H1 (cell line): Measurements from ENCODE around the gene NSUN2. TPM values are rescaled to one million over a fixed set of nuclear protein-coding genes. Genes with fewer than 3 reads are reported as not detected.

Source experiments
- CTCF ChIA-PET: fragments of 300-600 bp; sonication (Branson Sonifier 250); formaldehyde crosslinking; loops from one replicate; lab custom pipeline; 2021; ENCODE audit not compliant: partially characterized antibody; lab: Charles Lee
- POLR2A ChIA-PET: fragments of 300-600 bp; sonication (Branson Sonifier 250); formaldehyde crosslinking; loops from one replicate; lab custom pipeline; 2021; ENCODE audit warnings: inconsistent platforms; ENCODE audit not compliant: partially characterized antibody; lab: Charles Lee
- DNase-seq, 2 experiments: peaks; one replicate each; pipeline versions ENCODE4 v3.0.0 to v3.0.0-alpha.2; 2010 to 2022; ENCODE audit warnings: low spot score in 2 of 2, low read depth in 1 of 2, mixed read lengths in 1 of 2
- FAIRE-seq: peaks from 2 replicates; lab custom pipeline; 2011; peaks lifted over from hg19 to GRCh38; lab: Jason Lieb, UNC
- H2AFZ ChIP-seq: 2 replicates; pipeline ENCODE4 v1.8.1; 2012; ENCODE audit warnings: low read length, inconsistent platforms
- H2AK5ac ChIP-seq: 2 replicates; pipeline ENCODE4 v1.6.1; 2013; ENCODE audit warnings: low read depth, low read length
- H2BK120ac ChIP-seq: replicated peaks from 2 replicates; pipeline ENCODE3; 2013; ENCODE audit warnings: low read depth, low read length, inconsistent platforms
- H2BK12ac ChIP-seq: 2 replicates; pipeline ENCODE4 v1.6.1; 2013; ENCODE audit warnings: low read depth, low read length
- H2BK15ac ChIP-seq: 2 replicates; pipeline ENCODE4 v1.6.1; 2013; ENCODE audit warnings: low read length
- H2BK20ac ChIP-seq: 2 replicates; pipeline ENCODE4 v1.6.1; 2013; ENCODE audit warnings: low read length
- H2BK5ac ChIP-seq: 2 replicates; pipeline ENCODE4 v1.6.1; 2013; ENCODE audit warnings: low read depth, low read length
- H3K14ac ChIP-seq: 2 replicates; pipeline ENCODE4 v1.6.1; 2013; ENCODE audit warnings: inconsistent platforms; ENCODE audit not compliant: insufficient read length
- H3K18ac ChIP-seq: 2 replicates; pipeline ENCODE4 v1.6.1; 2013; ENCODE audit warnings: low read length; ENCODE audit errors: extremely low read depth
- H3K23ac ChIP-seq: 2 replicates; pipeline ENCODE4 v1.6.1; 2013; ENCODE audit warnings: inconsistent platforms; ENCODE audit not compliant: insufficient read length
- H3K23me2 ChIP-seq: 2 replicates; pipeline ENCODE4 v1.6.1; 2013; ENCODE audit warnings: low read depth, low read length
- H3K27ac ChIP-seq: 2 replicates; pipeline ENCODE4 v1.6.1; 2011; ENCODE audit warnings: low read depth, low read length, inconsistent platforms
- H3K27me3 ChIP-seq, 4 experiments: replicated peaks in 1 of 4; 1 replicate in 1 of 4; 2 replicates in 3 of 4; pipeline versions ENCODE4 v1.6.1 to v1.8.1; 2011 to 2013; ENCODE audit warnings: low read length in 3 of 4, mild to moderate bottlenecking in 3 of 4, inconsistent platforms in 2 of 4, mixed read lengths in 2 of 4, moderate library complexity in 1 of 4; ENCODE audit not compliant: control insufficient read depth in 3 of 4, insufficient read depth in 3 of 4; ENCODE audit errors: extremely low read depth in 1 of 4
- H3K36me3 ChIP-seq, 4 experiments: 2 replicates each; pipeline versions ENCODE4 v1.6.1 to v1.8.1; 2011 to 2013; ENCODE audit warnings: mild to moderate bottlenecking in 4 of 4, low read length in 3 of 4, moderate library complexity in 2 of 4, control low read depth in 1 of 4, inconsistent platforms in 1 of 4; ENCODE audit not compliant: insufficient read depth in 4 of 4, control insufficient read depth in 2 of 4
- H3K4ac ChIP-seq: replicated peaks from 2 replicates; pipeline ENCODE3; 2013; ENCODE audit warnings: low read length, low read depth, mixed read lengths, inconsistent platforms; ENCODE audit not compliant: insufficient read length
- H3K4me1 ChIP-seq, 4 experiments: replicated peaks in 1 of 4; 1 replicate in 1 of 4; 2 replicates in 3 of 4; pipeline versions ENCODE4 v1.6.1 to v1.8.1; 2011 to 2013; ENCODE audit warnings: low read length in 3 of 4, inconsistent platforms in 2 of 4, mixed read lengths in 1 of 4; ENCODE audit not compliant: insufficient read depth in 4 of 4, control insufficient read depth in 3 of 4
- H3K4me2 ChIP-seq, 2 experiments: 2 replicates each; pipeline versions ENCODE4 v1.6.1 to v1.8.1; 2011 to 2013; ENCODE audit warnings: low read depth in 2 of 2, low read length in 2 of 2, control low read depth in 1 of 2, inconsistent platforms in 1 of 2, mild to moderate bottlenecking in 1 of 2; ENCODE audit not compliant: insufficient read depth in 1 of 2
- H3K4me3 ChIP-seq, 4 experiments: fragments of 200-600, 300-600 bp in 1 of 4; sonication (generic), shearing (Covaris generic), sonication (Bioruptor Twin) in 1 of 4; 2 replicates each; pipeline versions ENCODE4 v1.5.1 to v1.8.1; 2011 to 2016; ENCODE audit warnings: low read length in 4 of 4, low read depth in 3 of 4, control low read depth in 2 of 4, inconsistent platforms in 2 of 4, mild to moderate bottlenecking in 2 of 4, mixed read lengths in 1 of 4, moderate library complexity in 1 of 4; ENCODE audit not compliant: insufficient read depth in 2 of 4; ENCODE audit errors: extremely low read depth in 1 of 4
- H3K56ac ChIP-seq: replicated peaks from 2 replicates; pipeline ENCODE3; 2013; ENCODE audit warnings: low read depth, mild to moderate bottlenecking, mixed read lengths, low read length, inconsistent platforms; ENCODE audit not compliant: insufficient read length
- H3K79me1 ChIP-seq: 2 replicates; pipeline ENCODE4 v1.6.1; 2013; ENCODE audit warnings: low read depth, low read length, control low read depth
- H3K79me2 ChIP-seq, 2 experiments: 2 replicates each; pipeline versions ENCODE4 v1.6.1 to v1.8.1; 2012 to 2013; ENCODE audit warnings: low read length in 2 of 2, mild to moderate bottlenecking in 2 of 2, inconsistent platforms in 1 of 2; ENCODE audit not compliant: insufficient read depth in 2 of 2, control insufficient read depth in 1 of 2
- H3K9ac ChIP-seq, 4 experiments: replicated peaks in 1 of 4; 1 replicate in 1 of 4; 2 replicates in 3 of 4; pipeline versions ENCODE4 v1.6.1 to v1.8.1; 2011 to 2013; ENCODE audit warnings: low read depth in 3 of 4, low read length in 3 of 4, control low read depth in 2 of 4, mild to moderate bottlenecking in 2 of 4, moderate library complexity in 2 of 4, inconsistent platforms in 1 of 4; ENCODE audit errors: extremely low read depth in 1 of 4
- H3K9me3 ChIP-seq, 2 experiments: 2 replicates each; pipeline versions ENCODE4 v1.6.1 to v1.8.1; 2012 to 2013; ENCODE audit warnings: mild to moderate bottlenecking in 2 of 2, moderate library complexity in 2 of 2, control low read depth in 1 of 2, inconsistent platforms in 1 of 2, low read depth in 1 of 2, low read length in 1 of 2, mixed read lengths in 1 of 2; ENCODE audit not compliant: insufficient read depth in 2 of 2
- H4K20me1 ChIP-seq, 2 experiments: replicated peaks in 1 of 2; 2 replicates each; pipeline versions ENCODE3 to v1.8.1; 2011 to 2013; ENCODE audit warnings: inconsistent platforms in 2 of 2, low read length in 2 of 2, mild to moderate bottlenecking in 1 of 2; ENCODE audit not compliant: insufficient read depth in 2 of 2, control insufficient read depth in 1 of 2
- H4K5ac ChIP-seq: 2 replicates; pipeline ENCODE4 v1.6.1; 2013; ENCODE audit warnings: low read length, low read depth, mixed read lengths, inconsistent platforms; ENCODE audit not compliant: insufficient read length
- H4K8ac ChIP-seq: 2 replicates; pipeline ENCODE4 v1.8.0; 2013; ENCODE audit warnings: mild to moderate bottlenecking, moderate library complexity, low read length, inconsistent platforms; ENCODE audit not compliant: insufficient read depth; ENCODE audit errors: extremely low read depth
- H4K91ac ChIP-seq: replicated peaks from 2 replicates; pipeline ENCODE3; 2013; ENCODE audit warnings: low read length, mixed read lengths, inconsistent platforms; ENCODE audit not compliant: insufficient read length
- NRF1 ChIP-seq: IDR thresholded peaks from 2 replicates; pipeline ENCODE4 v1.6.1; 2011; ENCODE audit warnings: mild to moderate bottlenecking, low read depth, low read length, improper control_type of control experiment
- PHF8 ChIP-seq: fragments of 200-600 bp; sonication (generic); conservative IDR thresholded peaks from 2 replicates; pipeline ENCODE4 v1.7.1; 2012; ENCODE audit warnings: low read depth, mild to moderate bottlenecking, inconsistent platforms, low read length, moderate library complexity
- RFX5 ChIP-seq: IDR thresholded peaks from 2 replicates; pipeline ENCODE4 v1.6.1; 2011; ENCODE audit warnings: low read depth, low read length, improper control_type of control experiment, borderline replicate concordance
- SIN3A ChIP-seq, 2 experiments: IDR thresholded peaks in 1 of 2; conservative IDR thresholded peaks in 1 of 2; 2 replicates each; pipeline ENCODE4 v1.6.1; 2011 to 2012; ENCODE audit warnings: low read length in 2 of 2, improper control_type of control experiment in 1 of 2, low read depth in 1 of 2, mild to moderate bottlenecking in 1 of 2
- WGBS, 2 experiments: shearing (Covaris generic) in 1 of 2; methylation state at CpG; one replicate each; pipeline versions ENCODE4 v1.1.6 to v1.1.7; 2013 to 2015; ENCODE audit warnings: low lambda C conversion rate in 2 of 2, mixed read lengths in 2 of 2, inconsistent platforms in 1 of 2, low coverage in 1 of 2, missing lambda C conversion rate in 1 of 2; ENCODE audit not compliant: insufficient replicate concordance in 2 of 2, insufficient coverage in 1 of 2, insufficient read length in 1 of 2; ENCODE audit errors: extremely low coverage in 1 of 2, missing lambda C conversion rate in 1 of 2; 5-methylcytosine and 5-hydroxymethylcytosine counted together
- long read RNA-seq, 2 experiments: library from RNA in 1 of 2; library from capped mRNA in 1 of 2; stranded (forward); transcript quantifications; one replicate each; pipeline ENCODE4 v2.0.0, GENCODE V29; 2021; ENCODE audit warnings: inconsistent platforms in 1 of 2
- polyA minus RNA-seq, 3 experiments: library from RNA; depleted of rRNA, polyadenylated mRNA; stranded (reverse); fragments of >200 nt; gene quantifications; 1 replicate in 2 of 3; 2 replicates in 1 of 3; pipeline ENCODE4 v1.2.3, GENCODE V29; 2011
- polyA plus RNA-seq, 7 experiments: library from polyadenylated mRNA; depleted of rRNA in 3 of 7; stranded (reverse) in 5 of 7; unstranded in 2 of 7; fragments of >200 nt in 5 of 7; fragments of 200-250 nt in 2 of 7; gene quantifications; 1 replicate in 5 of 7; 2 replicates in 1 of 7; 4 replicates in 1 of 7; pipeline versions ENCODE4 v1.2.1 to v1.2.3, GENCODE V29; 2011 to 2013; ENCODE audit warnings: missing spikeins in 2 of 7, mixed read lengths in 2 of 7
- total RNA-seq: library from RNA; stranded (reverse); fragmentation: NEBNext Ultra II Directional; extraction: Animal tissue kit (Norgen Biotek cat#: 25700); gene quantifications from 2 replicates; pipeline ENCODE4 v1.2.1, GENCODE V29; 2021
- TF ChIP-seq, protein P1 (sequence below): IDR thresholded peaks from 2 replicates; pipeline ENCODE4 v1.6.1; 2011; ENCODE audit warnings: low read length, improper control_type of control experiment
- TF ChIP-seq, protein P2 (sequence below): IDR thresholded peaks from 2 replicates; pipeline ENCODE4 v1.6.1; 2011; ENCODE audit warnings: low read depth, mild to moderate bottlenecking, low read length; ENCODE audit not compliant: insufficient read depth

Gene NSUN2
- 94.7 and 96.5 TPM in 2 replicates for total RNA-seq
- polyA plus RNA-seq (2011; rRNA removed) = 43.2 and 47.3 TPM in 2 replicates
- 70.0 TPM for polyA plus RNA-seq (2011; cell fraction: cytosol; rRNA removed)
- 71.3 TPM for polyA plus RNA-seq (2011; cell fraction: nucleus; rRNA removed)
- 67.4 to 93.5 TPM (median 80.4 TPM) in 4 replicates for polyA plus RNA-seq (2012, experiment 1 of 2)
- 8.8 TPM for polyA plus RNA-seq (2012, experiment 2 of 2)
- 50.2 TPM for polyA plus RNA-seq (2013, experiment 1 of 2)
- polyA plus RNA-seq (2013, experiment 2 of 2) = 50.1 TPM
- 57.6 and 58.2 TPM in 2 replicates for polyA minus RNA-seq (2011; rRNA and poly(A)+ RNA removed)
- 47.3 TPM for polyA minus RNA-seq (2011; cell fraction: cytosol; rRNA and poly(A)+ RNA removed)
- polyA minus RNA-seq (2011; cell fraction: nucleus; rRNA and poly(A)+ RNA removed) = 63.4 TPM
- long read RNA-seq, experiment 1, transcript NSUN2-201 (19 exons, 3,303 nt) = major isoform, 12 of 89 reads
- long read RNA-seq, experiment 1, partial matches to known transcripts = 32 of 89 reads
- long read RNA-seq, experiment 1, other reads (novel, unspliced or antisense) = 42 of 89 reads
- long read RNA-seq, experiment 2, partial matches to known transcripts = 20 of 52 reads
- long read RNA-seq, experiment 2, other reads (novel, unspliced or antisense) = 31 of 52 reads

GRCh38 chr5:6632888-6633468, at the start of gene NSUN2, which contains the start of gene SRD5A1:
Gene NSUN2, minus strand, starts transcription at chr5:6633044. Its CDS starts 65 bp downstream, at chr5:6632979.
Gene SRD5A1, plus strand, starts transcription at chr5:6633440. Its CDS starts 137 bp downstream, at chr5:6633577.
- Histone ChIP-seq H2BK5ac (peak within 1 kb of the TSS; percentile 93), H2BK120ac (peak within 1 kb of the TSS; percentile 99), H3K18ac (peak within 1 kb of the TSS; percentile 98; the same call in 1 of the 2 replicates), H2BK20ac (no peak within 1 kb of the TSS), H4K8ac (peak within 1 kb of the TSS; percentile 97; the same call in 1 of the 2 replicates), H3K4ac (peak within 1 kb of the TSS; percentile 13), H4K20me1 (peaks cover 4 to 23% of the 10 kb centered on the region in 2 experiments), H2BK15ac (peak within 1 kb of the TSS; percentile 95), H2AK5ac (no peak within 1 kb of the TSS; the same call in 1 of the 2 replicates), H3K4me3 (peak within 1 kb of the TSS; percentile 91 to 99 (median 92)), H3K14ac (no peak within 1 kb of the TSS), H3K4me1 (peaks cover 0 to 4% (median 1%) of the 10 kb centered on the region in 4 experiments; a peak in 4 of 7 replicates), H4K91ac (peak within 1 kb of the TSS; percentile 94), H2BK12ac (no peak within 1 kb of the TSS), H3K27ac (peak within 1 kb of the TSS; percentile 97), H3K79me2 (peaks cover 27 to 69% of the 10 kb centered on the region in 2 experiments), H3K23ac (no peak within 1 kb of the TSS), H2AFZ (peak within 1 kb of the TSS; percentile 91), H3K4me2 (peak within 1 kb of the TSS; percentile 68 to 77), H3K56ac (peak within 1 kb of the TSS; percentile 95), H3K23me2 (peaks cover 2% of the 10 kb centered on the region; the same call in 1 of the 2 replicates), H4K5ac (peak within 1 kb of the TSS; percentile 100), H3K9ac (peak within 1 kb of the TSS; percentile 82 to 96 (median 92)), H3K79me1 (peaks cover 9% of the 10 kb centered on the region; the same call in 1 of the 2 replicates), H3K9me3 (no peaks in the 10 kb centered on the region), H3K36me3 (peaks cover 9 to 35% (median 22%) of the 10 kb centered on the region in 4 experiments), H3K27me3 (no peaks in the 10 kb centered on the region)
- POLR2A ChIA-PET = interaction anchor here (0.7 to 4.3 kb wide), 34 partner anchors 10 to 129 kb away, joined by 3 to 29 read pairs (median 5); partner anchors contain the start of gene TENT4A
- FAIRE-seq = no peak
- CTCF ChIA-PET = interaction anchor here (0.6 to 3.0 kb wide), 6 partner anchors 18 to 112 kb away, joined by 3 to 13 read pairs (median 3); no protein-coding TSS in a partner anchor
- DNase-seq = peak; percentile 76 to 95
- 0% methylated on average over 33 of the region's 66 CpGs; no CpG with 5 or more reads in 1 of the 2 experiments for WGBS, 2 experiments
- peak; percentile 83 for TF ChIP-seq NRF1
- TF ChIP-seq RFX5 = no peak
- peak; percentile 90 for TF ChIP-seq PHF8
- TF ChIP-seq SIN3A (conservative IDR thresholded peaks at IDR 0.05 in 1 of 2, IDR thresholded peaks at IDR 0.05 in 1 of 2; ENCODE audit: low read depth in 1 of 2, low read length in 2 of 2) = peak in 1 of 2 experiments; percentile 82; a peak in 3 of 4 replicates
- TF ChIP-seq, protein P1, sequence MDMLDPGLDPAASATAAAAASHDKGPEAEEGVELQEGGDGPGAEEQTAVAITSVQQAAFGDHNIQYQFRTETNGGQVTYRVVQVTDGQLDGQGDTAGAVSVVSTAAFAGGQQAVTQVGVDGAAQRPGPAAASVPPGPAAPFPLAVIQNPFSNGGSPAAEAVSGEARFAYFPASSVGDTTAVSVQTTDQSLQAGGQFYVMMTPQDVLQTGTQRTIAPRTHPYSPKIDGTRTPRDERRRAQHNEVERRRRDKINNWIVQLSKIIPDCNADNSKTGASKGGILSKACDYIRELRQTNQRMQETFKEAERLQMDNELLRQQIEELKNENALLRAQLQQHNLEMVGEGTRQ = peak; percentile 80
- TF ChIP-seq, protein P2, sequence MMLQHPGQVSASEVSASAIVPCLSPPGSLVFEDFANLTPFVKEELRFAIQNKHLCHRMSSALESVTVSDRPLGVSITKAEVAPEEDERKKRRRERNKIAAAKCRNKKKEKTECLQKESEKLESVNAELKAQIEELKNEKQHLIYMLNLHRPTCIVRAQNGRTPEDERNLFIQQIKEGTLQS = 0 out of 2 replicates have a peak, but pooled peaks have one; percentile 20
